K562 (cell line): ENCODE data around the gene FAM193A. TPM values are rescaled to one million over a fixed set of nuclear protein-coding genes. Genes with fewer than 3 reads are reported as not detected.

ENCODE experiments used
- ATAC-seq: fragments of 200-7000 bp; cut with Tn5 transposase; 3 replicates; pipeline ENCODE4 v1.9.1; 2020; ENCODE audit warnings: moderate library complexity
- BruUV-seq: library from RNA; stranded (reverse); fragments of 400-500 nt; replicated peaks from 2 replicates; lab custom pipeline; 2021; lab: Mats Ljungman, UMichigan
- CTCF ChIA-PET: fragments of 300-600 bp; formaldehyde crosslinking; extraction: SDS; loops from one replicate; lab custom pipeline; 2021; ENCODE audit warnings: low intra/inter-chr PET ratio; lab: Yijun Ruan, JAX
- POLR2A ChIA-PET: fragments of 300-600, 350-650 bp; sonication (Branson Sonifier 250); formaldehyde crosslinking; extraction: SDS; loops from one replicate; lab custom pipeline; 2021; ENCODE audit warnings: antibody characterized with exemption, inconsistent platforms; lab: Yijun Ruan, JAX
- DNase-seq, 4 experiments: peaks; one replicate each; pipeline versions ENCODE4 v3.0.0 to v3.0.0-alpha.2; 2011 to 2018; ENCODE audit warnings: low spot score in 3 of 4, mixed read lengths in 3 of 4; ENCODE audit errors: extremely low read depth in 1 of 4
- FAIRE-seq: peaks from 2 replicates; lab custom pipeline; 2011; peaks lifted over from hg19 to GRCh38; lab: Jason Lieb, UNC
- H2AFZ ChIP-seq: 2 replicates; pipeline ENCODE4 v1.6.0; 2011; ENCODE audit warnings: low read depth, low read length, control low read depth, inconsistent platforms
- H3K27ac ChIP-seq: fragments of 200-600 bp; 3 replicates; pipeline ENCODE4 v1.8.0; 2011; ENCODE audit warnings: low read depth, mild to moderate bottlenecking, control low read depth, inconsistent platforms, low read length, moderate library complexity, mixed read lengths; ENCODE audit errors: extremely low read depth
- H3K27me3 ChIP-seq, 2 experiments: fragments of 300-600 bp in 1 of 2; 2 replicates in 1 of 2; 3 replicates in 1 of 2; pipeline versions ENCODE4 v1.6.0 to v1.8.0; 2011; ENCODE audit warnings: inconsistent platforms in 2 of 2, low read length in 2 of 2, mild to moderate bottlenecking in 1 of 2, mixed read lengths in 1 of 2, moderate library complexity in 1 of 2; ENCODE audit not compliant: control insufficient read depth in 2 of 2, insufficient read depth in 2 of 2
- H3K36me3 ChIP-seq: fragments of 300-600 bp; 3 replicates; pipeline ENCODE4 v1.8.0; 2011; ENCODE audit warnings: mild to moderate bottlenecking, low read length, inconsistent platforms; ENCODE audit not compliant: control insufficient read depth, insufficient read depth
- H3K4me1 ChIP-seq, 2 experiments: fragments of 200-600 bp in 1 of 2; replicated peaks in 1 of 2; 2 replicates in 1 of 2; 3 replicates in 1 of 2; pipeline versions ENCODE4 v1.5.1 to v1.8.0; 2011; ENCODE audit warnings: inconsistent platforms in 2 of 2, low read length in 2 of 2, mild to moderate bottlenecking in 1 of 2, mixed read lengths in 1 of 2, moderate library complexity in 1 of 2; ENCODE audit not compliant: control insufficient read depth in 2 of 2, insufficient read depth in 2 of 2
- H3K4me2 ChIP-seq: 2 replicates; pipeline ENCODE4 v1.6.1; 2011; ENCODE audit warnings: low read length, control low read depth, inconsistent platforms, mixed read lengths; ENCODE audit not compliant: insufficient read depth
- H3K4me3 ChIP-seq: fragments of 200-600 bp; sonication (generic), shearing (Covaris generic); 2 replicates; pipeline ENCODE4 v1.5.1; 2016; ENCODE audit warnings: control low read depth, inconsistent platforms
- H3K79me2 ChIP-seq: fragments of 200-600 bp; 3 replicates; pipeline ENCODE4 v1.8.0; 2011; ENCODE audit warnings: low read length, inconsistent platforms; ENCODE audit not compliant: control insufficient read depth, insufficient read depth
- H3K9ac ChIP-seq, 2 experiments: 2 replicates each; pipeline versions ENCODE4 v1.6.0 to v1.6.1; 2011; ENCODE audit warnings: low read depth in 2 of 2, low read length in 2 of 2, control low read depth in 1 of 2, inconsistent platforms in 1 of 2, mild to moderate bottlenecking in 1 of 2, mixed read lengths in 1 of 2; ENCODE audit not compliant: insufficient read depth in 1 of 2
- H3K9me1 ChIP-seq: one replicate; pipeline ENCODE4 v1.6.0; 2011; ENCODE audit warnings: inconsistent platforms, mild to moderate bottlenecking, low read length, moderate library complexity; ENCODE audit not compliant: control insufficient read depth, insufficient read depth
- H3K9me3 ChIP-seq: replicated peaks from 2 replicates; pipeline ENCODE4 v1.5.1; 2011; ENCODE audit warnings: low read depth, low read length, inconsistent platforms; ENCODE audit not compliant: control insufficient read depth, insufficient read depth
- H4K20me1 ChIP-seq: replicated peaks from 2 replicates; pipeline ENCODE4 v1.6.1; 2011; ENCODE audit warnings: low read length, inconsistent platforms, mixed read lengths; ENCODE audit not compliant: control insufficient read depth, insufficient read depth
- ARID3B ChIP-seq: fragments of 250-450 bp; sonication (Bioruptor Pico); IDR thresholded peaks from 2 replicates; pipeline ENCODE4 v1.4.0; 2020; ENCODE audit warnings: borderline replicate concordance
- ATF7 ChIP-seq: fragments of 450-650 bp; IDR thresholded peaks from 2 replicates; pipeline ENCODE4 v1.7.1; 2014; ENCODE audit warnings: mild to moderate bottlenecking, moderate library complexity
- CHD4 ChIP-seq: fragments of 200-600 bp; sonication (generic); IDR thresholded peaks from 3 replicates; pipeline ENCODE4 v1.6.1; 2012; ENCODE audit warnings: low read depth, mild to moderate bottlenecking, mixed read lengths, low read length, inconsistent platforms; ENCODE audit not compliant: insufficient read depth, insufficient replicate concordance, poor library complexity, severe bottlenecking
- HMG20A ChIP-seq: fragments of 450-650 bp; formaldehyde crosslinking; conservative IDR thresholded peaks from 2 replicates; pipeline ENCODE4 v1.4.0; 2020; ENCODE audit warnings: mild to moderate bottlenecking, mixed read lengths
- MYBL2 ChIP-seq, 2 experiments: fragments of 450-650 bp in 1 of 2; sonication (generic) in 1 of 2; formaldehyde crosslinking in 1 of 2; IDR thresholded peaks; 2 replicates each; pipeline versions ENCODE4 v1.6.1 to v1.8.1; 2017 to 2022; ENCODE audit warnings: borderline replicate concordance in 1 of 2, inconsistent platforms in 1 of 2, low read depth in 1 of 2, mild to moderate bottlenecking in 1 of 2, missing genetic modification reagents in 1 of 2, moderate library complexity in 1 of 2
- NONO ChIP-seq, 2 experiments: fragments of 200-400 bp in 1 of 2; fragments of 450-650 bp in 1 of 2; formaldehyde crosslinking in 1 of 2; IDR thresholded peaks; 2 replicates each; pipeline ENCODE4 v1.6.1; 2017; ENCODE audit warnings: low read depth in 2 of 2, mild to moderate bottlenecking in 2 of 2, moderate library complexity in 2 of 2, low read length in 1 of 2
- NRF1 ChIP-seq, 2 experiments: fragments of 450-650 bp; IDR thresholded peaks in 1 of 2; conservative IDR thresholded peaks in 1 of 2; 2 replicates each; pipeline ENCODE4 v1.6.1; 2014; ENCODE audit warnings: mild to moderate bottlenecking in 2 of 2
- NUFIP1 ChIP-seq: fragments of 450-650 bp; IDR thresholded peaks from 2 replicates; pipeline ENCODE4 v1.6.1; 2018; ENCODE audit not compliant: partially characterized antibody
- SAFB2 ChIP-seq: fragments of 200-400 bp; formaldehyde crosslinking; IDR thresholded peaks from 2 replicates; pipeline ENCODE4 v1.6.1; 2018; ENCODE audit warnings: borderline replicate concordance, low read length, low read depth, moderate library complexity; ENCODE audit not compliant: severe bottlenecking
- SIX5 ChIP-seq, 2 experiments: IDR thresholded peaks; 2 replicates each; pipeline ENCODE4 v1.6.1; 2011; ENCODE audit warnings: low read length in 2 of 2, borderline replicate concordance in 1 of 2, low read depth in 1 of 2, mild to moderate bottlenecking in 1 of 2, moderate library complexity in 1 of 2; ENCODE audit not compliant: insufficient read depth in 1 of 2
- SRSF3 ChIP-seq: fragments of 200-400 bp; formaldehyde crosslinking; IDR thresholded peaks from 2 replicates; pipeline ENCODE4 v1.6.1; 2016; ENCODE audit warnings: mild to moderate bottlenecking, low read length, moderate library complexity; ENCODE audit not compliant: insufficient read depth
- TCF7L2 ChIP-seq: fragments of 150-350 bp; IDR thresholded peaks from 2 replicates; pipeline ENCODE4 v1.6.1; 2016; ENCODE audit warnings: low read depth, mild to moderate bottlenecking, low read length, moderate library complexity
- ZNF174 ChIP-seq: fragments of 250-450 bp; sonication (Bioruptor Pico); IDR thresholded peaks from 2 replicates; pipeline ENCODE4 v1.4.0; 2020; ENCODE audit warnings: mild to moderate bottlenecking
- ZNF263 ChIP-seq: sonication (generic); formaldehyde crosslinking; IDR thresholded peaks from 2 replicates; pipeline ENCODE4 v1.8.0; 2022; ENCODE audit warnings: mild to moderate bottlenecking, missing genetic modification reagents, borderline replicate concordance
- ZNF311 ChIP-seq: fragments of 250-450 bp; sonication (Bioruptor Pico); IDR thresholded peaks from 2 replicates; pipeline ENCODE4 v1.4.0; 2020; ENCODE audit warnings: mild to moderate bottlenecking, moderate library complexity
- ZNF79 ChIP-seq: fragments of 250-450 bp; sonication (Bioruptor Pico); IDR thresholded peaks from 2 replicates; pipeline ENCODE4 v1.4.0; 2020; ENCODE audit warnings: low read depth, mild to moderate bottlenecking, moderate library complexity
- WGBS: fragments of 100-300 bp; shearing (Covaris generic); methylation state at CpG from one replicate; pipeline ENCODE4 v1.1.6; 2016; ENCODE audit warnings: low coverage, mixed read lengths; ENCODE audit not compliant: insufficient coverage; ENCODE audit errors: missing lambda C conversion rate; 5-methylcytosine and 5-hydroxymethylcytosine counted together
- in situ Hi-C: fragments of 300-500 bp; cut with MboI; formaldehyde crosslinking; loops from 4 replicates; pipeline ENCODE4 v1.15.0; 2018; ENCODE audit warnings: inconsistent platforms, mixed read lengths
- intact Hi-C: fragments of 100-400 bp; cut with micrococcal nuclease; formaldehyde crosslinking; loops from 2 replicates; pipeline ENCODE4 v1.14.2; 2022
- polyA plus RNA-seq, 8 experiments: library from polyadenylated mRNA; depleted of rRNA in 4 of 8; stranded (reverse) in 5 of 8; unstranded in 3 of 8; fragments of >200 nt; fragmentation: Nextera tagmentation in 2 of 8; fragmentation: Illumina TruSeq in 1 of 8; extraction: Ambion mirVana in 2 of 8; extraction: Trizol in 1 of 8; gene quantifications; 2 replicates each; pipeline versions ENCODE4 v1.2.1 to v1.2.3, GENCODE V29; 2011 to 2014; ENCODE audit warnings: inconsistent platforms in 1 of 8, missing spikeins in 1 of 8
- total RNA-seq, 7 experiments: library from RNA; depleted of rRNA in 6 of 7; stranded (reverse); fragments of >200 nt in 6 of 7; fragmentation: Illumina TruSeq in 2 of 7; extraction: Trizol in 2 of 7; gene quantifications; 2 replicates each; pipeline versions ENCODE4 v1.2.1 to v1.2.3, GENCODE V29; 2011 to 2021; ENCODE audit warnings: low replicate concordance in 1 of 7

Gene FAM193A
- total and polyA plus RNA-seq, 9 of the 15 experiments (the other 6 are each of a cell fraction or from before 2014, with no cell fraction given) = 0.46 to 24.6 (median 9.6) TPM

GRCh38 chr4:2572866-2573265 is 36.4 kb downstream of the FAM193A start:
- H3K36me3 ChIP-seq = peaks cover 6% of the 10 kb centered on the region; the same call in 2 of the 3 replicates
- ChIA-PET CTCF (no interaction called here), POLR2A (interaction anchor here (2.5 kb wide), 1 partner anchor 10 kb away, joined by 6 read pairs; no protein-coding TSS in a partner anchor)
- H3K4me1 ChIP-seq = peaks cover 8 to 9% of the 10 kb centered on the region in 2 experiments; a peak in 4 of 5 replicates
- peaks cover 6% of the 10 kb centered on the region for H3K9me1 ChIP-seq
- H3K4me2 ChIP-seq = no peak overlapping the region
- FAIRE-seq = no peak
- H3K27me3 ChIP-seq = no peaks in the 10 kb centered on the region
- peaks cover 94% of the 10 kb centered on the region for H3K79me2 ChIP-seq
- TF ChIP-seq ZNF311 (CRISPR knock-in tag) (no peak), HMG20A (no peak), NRF1 (conservative IDR thresholded peaks at IDR 0.05 in 1 of 2, IDR thresholded peaks at IDR 0.05 in 1 of 2) (no peak), SRSF3 (no peak), SAFB2 (no peak), MYBL2 (IDR thresholded peaks at IDR 0.05; ENCODE audit: low read depth) (no peak), MYBL2 (CRISPR knock-in tag; IDR thresholded peaks at IDR 0.05; ENCODE audit: borderline replicate concordance) (no peak), NONO (IDR thresholded peaks at IDR 0.05; ENCODE audit: low read depth in 2 of 2, low read length in 1 of 2) (no peak), ZNF79 (CRISPR knock-in tag) (no peak), SIX5 (IDR thresholded peaks at IDR 0.05; ENCODE audit: borderline replicate concordance in 1 of 2, insufficient read depth in 1 of 2, low read depth in 1 of 2, low read length in 2 of 2) (no peak), ZNF174 (CRISPR knock-in tag) (no peak), ZNF263 (CRISPR knock-in tag) (no peak), ARID3B (CRISPR knock-in tag) (no peak), ATF7 (no peak), NUFIP1 (no peak), TCF7L2 (no peak), CHD4 (no peak)
- H3K27ac ChIP-seq = no peak overlapping the region
- H3K9ac ChIP-seq = no peak overlapping the region
- ATAC-seq = no peak
- in situ Hi-C loops (no loop called here), intact Hi-C loops (no loop called here)
- 88% methylated on average over 4 of the region's 4 CpGs for WGBS
- DNase-seq = no peak
- H4K20me1 ChIP-seq = peaks cover 17% of the 10 kb centered on the region; the same call in 1 of the 2 replicates
- BruUV-seq = no TSS peak
- no peak overlapping the region for H3K4me3 ChIP-seq
- no peak overlapping the region for H2AFZ ChIP-seq
- H3K9me3 ChIP-seq = no peaks in the 10 kb centered on the region
